CD4-positive, alpha-beta T cell (primary cell): ENCODE data around the gene FGFBP2. TPM values are rescaled to one million over a fixed set of nuclear protein-coding genes. Genes with fewer than 3 reads are reported as not detected.

Source experiments
- ATAC-seq: fragments of 200-7000 bp; cut with Tn5 transposase; one replicate; pipeline ENCODE4 v1.10.0; 2022; ENCODE audit warnings: mild to moderate bottlenecking; ENCODE audit not compliant: poor library complexity
- CTCF ChIA-PET: fragments of 350-600 bp; sonication (Branson Sonifier 250); formaldehyde crosslinking; loops from one replicate; lab custom pipeline; 2021; ENCODE audit warnings: antibody characterized with exemption, inconsistent platforms; lab: Charles Lee
- POLR2A ChIA-PET: fragments of 350-600 bp; sonication (Branson Sonifier 250); formaldehyde crosslinking; loops from one replicate; lab custom pipeline; 2021; ENCODE audit warnings: antibody characterized with exemption, inconsistent platforms; lab: Charles Lee
- DNase-seq, 14 experiments: peaks; one replicate each; pipeline ENCODE4 v3.0.0-alpha.2; 2013 to 2020; ENCODE audit warnings: mixed read lengths in 2 of 14
- H3K27ac ChIP-seq, 2 donors: one replicate each; pipeline versions ENCODE4 v1.5.1 to v1.7.0; 2013; ENCODE audit warnings: low read length in 2 of 2, low read depth in 1 of 2, mild to moderate bottlenecking in 1 of 2
- H3K27me3 ChIP-seq, 2 experiments: 1 replicate in 1 of 2; 2 replicates in 1 of 2; pipeline versions ENCODE4 v1.6.1 to v1.7.0; 2013; ENCODE audit warnings: low read length in 2 of 2, control low read depth in 1 of 2, mild to moderate bottlenecking in 1 of 2, moderate library complexity in 1 of 2; ENCODE audit not compliant: insufficient read depth in 2 of 2, control insufficient read depth in 1 of 2
- H3K36me3 ChIP-seq: one replicate; pipeline ENCODE4 v1.6.1; 2013; ENCODE audit warnings: low read length, control low read depth; ENCODE audit not compliant: insufficient read depth
- H3K4me1 ChIP-seq: one replicate; pipeline ENCODE4 v1.6.1; 2013; ENCODE audit warnings: low read length, control low read depth; ENCODE audit not compliant: insufficient read depth
- H3K4me3 ChIP-seq: one replicate; pipeline ENCODE4 v1.5.1; 2013; ENCODE audit warnings: mild to moderate bottlenecking, low read length, moderate library complexity
- H3K9me3 ChIP-seq, 2 experiments: 1 replicate in 1 of 2; 2 replicates in 1 of 2; pipeline versions ENCODE4 v1.6.1 to v1.7.0; 2013; ENCODE audit warnings: low read length in 2 of 2, mild to moderate bottlenecking in 2 of 2, control low read depth in 1 of 2, moderate library complexity in 1 of 2; ENCODE audit not compliant: control insufficient read depth in 1 of 2, insufficient read depth in 1 of 2
- H3K27ac Mint-ChIP-seq: one replicate; pipeline ENCODE4 v1.8.0; 2020; ENCODE audit warnings: mixed read lengths
- H3K27me3 Mint-ChIP-seq: one replicate; pipeline ENCODE4 v1.8.0; 2021; ENCODE audit warnings: mixed read lengths
- H3K36me3 Mint-ChIP-seq: one replicate; pipeline ENCODE4 v1.8.0; 2021; ENCODE audit warnings: low read depth, mixed read lengths
- H3K4me1 Mint-ChIP-seq: one replicate; pipeline ENCODE4 v1.8.0; 2021; ENCODE audit warnings: low read depth, mixed read lengths
- H3K4me3 Mint-ChIP-seq: one replicate; pipeline ENCODE4 v1.8.0; 2020; ENCODE audit warnings: mild to moderate bottlenecking, mixed read lengths
- H3K9me3 Mint-ChIP-seq: one replicate; pipeline ENCODE4 v1.8.0; 2020; ENCODE audit warnings: mixed read lengths
- intact Hi-C, 2 experiments: fragments of 100-400 bp; cut with DNase I in 1 of 2; cut with micrococcal nuclease in 1 of 2; formaldehyde crosslinking; loops; one replicate each; pipeline versions ENCODE4 v1.15.1 to v1.9.0; 2023 to 2025; cut with DNase I, micrococcal nuclease
- total RNA-seq, 174 experiments: library from RNA in 2 of 174; stranded (reverse) in 2 of 174; gene quantifications; one replicate each; pipeline ENCODE4 v1.2.3 and lab custom pipeline; 2021 to 2026
- TF ChIP-seq, protein P1 (sequence below): fragments of 200-600 bp; IDR thresholded peaks from one replicate; pipeline ENCODE4 v1.8.0; 2022; ENCODE audit warnings: antibody characterized with exemption, mild to moderate bottlenecking

FGFBP2 gene
- total RNA-seq, 2 experiments from 2014 or later = 1.3 to 1.7 TPM

DNA sequence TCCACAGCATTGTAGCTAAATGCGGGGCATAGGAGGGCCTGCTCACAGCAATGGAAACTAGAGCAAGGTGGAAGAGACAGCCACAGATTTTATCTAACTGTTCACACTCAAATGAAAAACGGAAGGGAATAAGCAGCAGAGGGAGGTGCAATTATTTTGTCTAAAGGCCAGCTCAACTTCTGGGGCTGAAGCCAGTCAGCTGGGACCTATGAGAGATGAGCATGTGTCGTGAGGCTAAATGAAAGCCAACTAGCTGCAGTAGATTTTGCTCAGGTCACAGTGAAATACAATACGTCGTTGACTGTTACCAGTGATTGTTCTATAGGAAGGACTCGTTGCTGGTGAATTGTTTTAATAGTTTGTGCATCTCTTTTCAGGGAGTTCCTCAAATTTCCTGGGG lies 26.4 kb upstream of the FGFBP2 start:
- intact Hi-C loops = no loop called here
- Mint-ChIP-seq H3K27me3 (peaks cover 16% of the 10 kb centered on the region), H3K4me3 (no peak overlapping the region), H3K27ac (no peak overlapping the region), H3K9me3 (no peaks in the 10 kb centered on the region), H3K36me3 (no peaks in the 10 kb centered on the region), H3K4me1 (no peaks in the 10 kb centered on the region)
- TF ChIP-seq, protein P1, sequence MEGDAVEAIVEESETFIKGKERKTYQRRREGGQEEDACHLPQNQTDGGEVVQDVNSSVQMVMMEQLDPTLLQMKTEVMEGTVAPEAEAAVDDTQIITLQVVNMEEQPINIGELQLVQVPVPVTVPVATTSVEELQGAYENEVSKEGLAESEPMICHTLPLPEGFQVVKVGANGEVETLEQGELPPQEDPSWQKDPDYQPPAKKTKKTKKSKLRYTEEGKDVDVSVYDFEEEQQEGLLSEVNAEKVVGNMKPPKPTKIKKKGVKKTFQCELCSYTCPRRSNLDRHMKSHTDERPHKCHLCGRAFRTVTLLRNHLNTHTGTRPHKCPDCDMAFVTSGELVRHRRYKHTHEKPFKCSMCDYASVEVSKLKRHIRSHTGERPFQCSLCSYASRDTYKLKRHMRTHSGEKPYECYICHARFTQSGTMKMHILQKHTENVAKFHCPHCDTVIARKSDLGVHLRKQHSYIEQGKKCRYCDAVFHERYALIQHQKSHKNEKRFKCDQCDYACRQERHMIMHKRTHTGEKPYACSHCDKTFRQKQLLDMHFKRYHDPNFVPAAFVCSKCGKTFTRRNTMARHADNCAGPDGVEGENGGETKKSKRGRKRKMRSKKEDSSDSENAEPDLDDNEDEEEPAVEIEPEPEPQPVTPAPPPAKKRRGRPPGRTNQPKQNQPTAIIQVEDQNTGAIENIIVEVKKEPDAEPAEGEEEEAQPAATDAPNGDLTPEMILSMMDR = no peak
- no peaks in the 10 kb centered on the region for H3K27me3 ChIP-seq
- ChIA-PET POLR2A (no interaction called here), CTCF (no interaction called here)
- no peaks in the 10 kb centered on the region for H3K36me3 ChIP-seq
- no peaks in the 10 kb centered on the region for H3K4me1 ChIP-seq
- no peaks in the 10 kb centered on the region for H3K9me3 ChIP-seq
- DNase-seq (no peak), ATAC-seq (no peak)
- H3K27ac ChIP-seq = no peak overlapping the region
- H3K4me3 ChIP-seq = no peak overlapping the region

DNA sequence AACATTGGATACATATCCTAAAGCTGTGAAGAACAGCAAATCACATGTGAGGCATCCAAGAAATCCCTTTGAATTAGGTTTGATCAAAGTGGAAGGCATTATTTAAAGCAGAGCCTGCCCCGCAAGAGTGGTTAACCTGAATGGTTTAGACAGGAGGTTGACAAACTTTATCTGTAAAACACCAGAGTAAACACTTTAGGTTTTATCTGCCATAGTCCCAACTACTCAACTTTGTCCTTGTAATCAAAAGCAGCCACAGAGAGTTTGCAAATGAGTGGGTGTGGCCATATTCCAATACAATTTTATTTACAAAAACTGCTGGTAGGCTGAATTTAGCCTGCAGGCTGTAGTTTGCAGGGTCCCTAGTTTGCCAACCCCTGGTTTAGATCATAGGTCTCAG lies 25.2 kb upstream of the FGFBP2 start:
- Mint-ChIP-seq H3K4me3 (no peak overlapping the region), H3K4me1 (no peaks in the 10 kb centered on the region), H3K27me3 (peaks cover 16% of the 10 kb centered on the region), H3K36me3 (no peaks in the 10 kb centered on the region), H3K9me3 (no peaks in the 10 kb centered on the region), H3K27ac (no peak overlapping the region)
- H3K36me3 ChIP-seq = no peaks in the 10 kb centered on the region
- no peaks in the 10 kb centered on the region for H3K27me3 ChIP-seq
- no peak for ATAC-seq
- intact Hi-C loops = no loop called here
- ChIA-PET POLR2A (no interaction called here), CTCF (no interaction called here)
- H3K27ac ChIP-seq = no peak overlapping the region
- TF ChIP-seq, protein P1 = no peak
- no peak overlapping the region for H3K4me3 ChIP-seq
- no peaks in the 10 kb centered on the region for H3K4me1 ChIP-seq
- no peak for DNase-seq
- no peaks in the 10 kb centered on the region for H3K9me3 ChIP-seq

DNA sequence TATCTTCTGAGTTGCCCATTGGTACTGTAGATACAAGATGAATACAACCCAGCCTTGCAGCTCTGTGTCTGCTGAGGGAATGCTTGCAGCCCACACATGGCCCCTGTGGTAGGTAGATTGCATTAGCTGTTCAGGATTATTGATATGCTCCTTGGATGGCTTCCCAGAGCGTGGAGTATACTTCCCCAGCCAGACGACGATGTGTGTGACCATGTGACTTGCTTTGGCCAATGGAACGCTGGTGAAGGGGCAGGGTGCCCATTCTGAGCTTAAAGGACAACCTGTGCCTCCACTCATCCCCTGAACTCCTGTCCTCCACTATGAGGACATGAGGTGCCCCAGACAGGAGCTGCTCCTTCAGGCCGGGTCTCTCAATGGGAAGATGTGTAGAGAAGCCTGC lies 23.9 kb upstream of the FGFBP2 start:
- H3K27ac Mint-ChIP-seq = no peak overlapping the region
- ATAC-seq = no peak
- TF ChIP-seq, protein P1 = no peak
- peaks cover 0 to 4% of the 10 kb centered on the region in 2 experiments for H3K27me3 ChIP-seq
- no peak overlapping the region for H3K4me3 Mint-ChIP-seq
- H3K9me3 Mint-ChIP-seq = no peaks in the 10 kb centered on the region
- H3K27me3 Mint-ChIP-seq = peaks cover 18% of the 10 kb centered on the region
- DNase-seq = no peak
- H3K9me3 ChIP-seq = no peaks in the 10 kb centered on the region
- no peaks in the 10 kb centered on the region for H3K4me1 ChIP-seq
- no peaks in the 10 kb centered on the region for H3K4me1 Mint-ChIP-seq
- POLR2A ChIA-PET = interaction anchor here (0.6 kb wide), 1 partner anchor 29 kb away, joined by 3 read pairs; no protein-coding TSS in a partner anchor
- no peak overlapping the region for H3K4me3 ChIP-seq
- CTCF ChIA-PET = no interaction called here
- no peak overlapping the region for H3K27ac ChIP-seq
- H3K36me3 Mint-ChIP-seq = no peaks in the 10 kb centered on the region
- H3K36me3 ChIP-seq = no peaks in the 10 kb centered on the region
- intact Hi-C loops = no loop called here
